Muscle of arm (tissue), 12 donors: ENCODE data around the gene PDC. TPM values are rescaled to one million over a fixed set of nuclear protein-coding genes. Genes with fewer than 3 reads are reported as not detected.
"Not testable (repeated sequence)": the region's sequence is repeated elsewhere in the genome, so short reads cannot be mapped to it uniquely, and the experiment has no call there.

ENCODE experiments used
- DNase-seq: peaks from one replicate; pipeline ENCODE4 v3.0.0-alpha.2; 2013
- polyA plus RNA-seq, 12 donors: library from polyadenylated mRNA; unstranded; fragments of 120-200 nt; gene quantifications; one replicate each; pipeline ENCODE4 v1.2.1, GENCODE V29; 2013; ENCODE audit not compliant: insufficient read length in 12 of 12

Gene PDC
- polyA plus RNA-seq, 12 donors, result 0.16 to 0.89 (median 0.51) TPM; not detected in 4

DNA sequence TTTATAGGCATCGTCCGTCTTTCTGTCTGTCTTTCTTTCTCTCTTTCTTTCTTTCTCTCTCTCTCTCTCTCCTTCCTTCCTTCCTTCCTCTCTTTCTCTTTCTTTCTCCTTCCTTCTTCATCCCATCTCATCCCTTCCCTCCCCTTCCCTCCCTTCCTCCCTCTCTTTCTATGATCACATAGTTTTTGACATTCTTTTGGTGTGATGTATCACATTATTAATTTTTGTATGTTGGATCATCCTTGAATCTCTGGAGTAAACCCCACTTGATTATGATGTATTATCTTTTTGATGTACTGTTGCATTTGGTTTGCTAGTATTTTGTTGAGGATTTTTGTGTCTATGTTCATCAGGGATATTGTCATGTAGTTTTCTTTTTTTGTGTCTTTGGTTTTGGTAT, 59.5 kb downstream of the PDC start:
- DNase-seq, result not testable (repeated sequence)

Other genes starting within 250 kb of the PDC start
- 1 to 10 TPM in 1 of 12 donors, under 1 TPM in 9, not detected in 2; 0.30 to 1.3 (median 0.52) TPM for gene PRG4, start 164.8 kb downstream of the PDC start, polyA plus RNA-seq
- gene TPR, start 85.9 kb downstream of the PDC start, polyA plus RNA-seq, result 100 to 1,000 TPM in 1 of 12 donors, 10 to 100 TPM in 10, not detected in 1; 53.6 to 105 (median 69.7) TPM
- 10 to 100 TPM in 11 of 12 donors, not detected in 1; 14.3 to 25.5 (median 18.7) TPM for gene ODR4, start 85.3 kb downstream of the PDC start, polyA plus RNA-seq
- gene PTGS2, start 219.3 kb upstream of the PDC start, polyA plus RNA-seq, result 10 to 100 TPM in 1 of 12 donors, 1 to 10 TPM in 9, under 1 TPM in 1, not detected in 1; 0.80 to 19.8 (median 3.1) TPM